DND-41 (cell line): Measurements from ENCODE around the gene EHD1.

Experiments
- EZH2 ChIP-seq: IDR thresholded peaks from 3 replicates; pipeline ENCODE4 v1.6.1; 2012; ENCODE audit warnings: borderline replicate concordance, low read depth, mild to moderate bottlenecking, moderate library complexity, low read length, inconsistent platforms; ENCODE audit not compliant: severe bottlenecking
- TF ChIP-seq, protein P1 (sequence below): IDR thresholded peaks from 2 replicates; pipeline ENCODE4 v1.5.1; 2012; ENCODE audit warnings: borderline replicate concordance, low read length, moderate library complexity, mild to moderate bottlenecking; ENCODE audit not compliant: poor library complexity, severe bottlenecking; ENCODE audit errors: extremely low read depth

DNA sequence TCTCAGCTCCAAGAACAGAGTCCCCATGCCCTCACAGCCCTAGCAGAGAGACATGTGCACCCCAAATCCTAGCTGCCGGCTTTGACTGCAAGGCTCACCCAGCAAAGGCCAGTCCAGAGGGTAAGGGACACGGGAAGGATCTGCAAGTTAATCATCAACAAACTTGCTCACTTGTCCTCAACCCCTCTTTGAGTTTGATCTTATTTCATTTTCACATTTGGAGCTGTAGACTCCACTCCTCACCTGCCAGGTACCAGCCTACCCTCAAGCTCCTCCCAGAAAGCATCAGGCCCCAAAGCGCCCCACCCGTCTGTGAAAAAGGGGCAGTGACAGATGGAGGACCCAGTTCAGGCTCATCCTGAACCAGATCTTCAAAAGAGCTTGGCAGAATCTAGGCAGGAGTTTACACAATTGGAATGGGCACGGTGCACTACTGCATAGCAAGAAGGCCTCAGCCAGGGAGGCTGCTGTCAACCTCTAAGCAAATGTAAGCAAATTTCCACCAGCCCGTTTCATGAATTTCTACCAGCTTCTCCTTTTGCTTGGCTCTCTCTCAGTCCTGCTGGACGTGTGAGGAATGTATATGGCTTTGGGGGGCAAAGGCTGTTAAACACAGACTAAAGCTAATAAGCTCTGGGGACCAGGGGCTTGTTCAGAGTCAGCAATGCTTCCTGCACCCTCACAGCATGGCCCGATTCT lies 5.5 kb downstream of the EHD1 start:
- TF ChIP-seq, protein P1, sequence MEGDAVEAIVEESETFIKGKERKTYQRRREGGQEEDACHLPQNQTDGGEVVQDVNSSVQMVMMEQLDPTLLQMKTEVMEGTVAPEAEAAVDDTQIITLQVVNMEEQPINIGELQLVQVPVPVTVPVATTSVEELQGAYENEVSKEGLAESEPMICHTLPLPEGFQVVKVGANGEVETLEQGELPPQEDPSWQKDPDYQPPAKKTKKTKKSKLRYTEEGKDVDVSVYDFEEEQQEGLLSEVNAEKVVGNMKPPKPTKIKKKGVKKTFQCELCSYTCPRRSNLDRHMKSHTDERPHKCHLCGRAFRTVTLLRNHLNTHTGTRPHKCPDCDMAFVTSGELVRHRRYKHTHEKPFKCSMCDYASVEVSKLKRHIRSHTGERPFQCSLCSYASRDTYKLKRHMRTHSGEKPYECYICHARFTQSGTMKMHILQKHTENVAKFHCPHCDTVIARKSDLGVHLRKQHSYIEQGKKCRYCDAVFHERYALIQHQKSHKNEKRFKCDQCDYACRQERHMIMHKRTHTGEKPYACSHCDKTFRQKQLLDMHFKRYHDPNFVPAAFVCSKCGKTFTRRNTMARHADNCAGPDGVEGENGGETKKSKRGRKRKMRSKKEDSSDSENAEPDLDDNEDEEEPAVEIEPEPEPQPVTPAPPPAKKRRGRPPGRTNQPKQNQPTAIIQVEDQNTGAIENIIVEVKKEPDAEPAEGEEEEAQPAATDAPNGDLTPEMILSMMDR, result no peak
- no peak for TF ChIP-seq EZH2
